Right lobe of liver (tissue), 6 donors: Measurements from ENCODE around the gene TSNAX. TPM values are rescaled to one million over a fixed set of nuclear protein-coding genes. Genes with fewer than 3 reads are reported as not detected.

Source experiments
- ATAC-seq, 4 donors: fragments of 200-7000 bp; cut with Tn5 transposase; one replicate each; pipeline ENCODE4 v1.9.1; 2020; ENCODE audit warnings: mild to moderate bottlenecking in 4 of 4, moderate library complexity in 4 of 4
- DNase-seq, 3 donors: peaks; one replicate each; pipeline ENCODE4 v3.0.0-alpha.2; 2020
- H3K27ac ChIP-seq, 3 donors: fragments of 200-600 bp; one replicate each; pipeline ENCODE4 v1.8.0; 2022
- H3K27me3 ChIP-seq, 2 donors: fragments of 200-600 bp; one replicate each; pipeline ENCODE4 v1.8.0; 2022
- H3K36me3 ChIP-seq, 4 donors: fragments of 200-600 bp; sonication (generic) in 1 of 4; one replicate each; pipeline versions ENCODE4 v1.5.1 to v1.8.0; 2017 to 2022; ENCODE audit warnings: control low read depth in 1 of 4
- H3K4me1 ChIP-seq, 4 donors: fragments of 200-600 bp; sonication (generic) in 1 of 4; one replicate each; pipeline versions ENCODE4 v1.5.1 to v1.8.0; 2017 to 2022; ENCODE audit warnings: control low read depth in 1 of 4
- H3K4me3 ChIP-seq, 3 donors: fragments of 200-600 bp; one replicate each; pipeline ENCODE4 v1.8.0; 2022
- H3K9me3 ChIP-seq, 4 donors: fragments of 200-600 bp; sonication (generic) in 1 of 4; one replicate each; pipeline versions ENCODE4 v1.5.1 to v1.8.0; 2017 to 2022; ENCODE audit warnings: control low read depth in 1 of 4
- POLR2A ChIP-seq: fragments of 450-650 bp; IDR thresholded peaks from one replicate; pipeline ENCODE4 v1.6.1; 2017; ENCODE audit warnings: antibody characterized with exemption, mild to moderate bottlenecking
- WGBS: methylation state at CpG from one replicate; pipeline ENCODE4 v1.1.6; 2018; ENCODE audit warnings: low coverage, low lambda C conversion rate; ENCODE audit not compliant: insufficient coverage; ENCODE audit errors: missing lambda C conversion rate; 5-methylcytosine and 5-hydroxymethylcytosine counted together
- intact Hi-C, 2 donors: fragments of 100-400 bp; cut with DNase I; formaldehyde crosslinking; loops; one replicate each; pipeline versions ENCODE4 v1.11.2 to v1.14.1; 2022
- long read RNA-seq: library from polyadenylated mRNA; unstranded; transcript quantifications from one replicate; pipeline ENCODE4 v2.0.0, GENCODE V29; 2019
- total RNA-seq, 6 experiments: library from RNA; depleted of rRNA in 2 of 6; stranded (reverse); fragments of >200 nt in 2 of 6; fragmentation: NEBNext Ultra II Directional in 3 of 6; extraction: Animal tissue kit (Norgen Biotek cat#: 25700) in 3 of 6; gene quantifications; one replicate each; pipeline versions ENCODE4 v1.1.0 to v1.2.4, GENCODE V29; 2016 to 2023
- TF ChIP-seq, protein P1 (sequence below), 4 donors: fragments of 200-600 bp in 3 of 4; fragments of 450-650 bp in 1 of 4; IDR thresholded peaks; one replicate each; pipeline versions ENCODE4 v1.5.1 to v1.8.0; 2016 to 2022; ENCODE audit warnings: antibody characterized with exemption in 4 of 4, mild to moderate bottlenecking in 2 of 4
- donor health status: DM: no; HTN: yes; CAD: no.
- donor health status: DM: no; HTN: no; CAD: no.
- donor health status: DM: no; HTN: no; CAD: no.
- donor health status: DM: no; HTN: yes; CAD: no.
- donor health status: DM: no; HTN: yes; CAD: no.

TSNAX gene, protein sequence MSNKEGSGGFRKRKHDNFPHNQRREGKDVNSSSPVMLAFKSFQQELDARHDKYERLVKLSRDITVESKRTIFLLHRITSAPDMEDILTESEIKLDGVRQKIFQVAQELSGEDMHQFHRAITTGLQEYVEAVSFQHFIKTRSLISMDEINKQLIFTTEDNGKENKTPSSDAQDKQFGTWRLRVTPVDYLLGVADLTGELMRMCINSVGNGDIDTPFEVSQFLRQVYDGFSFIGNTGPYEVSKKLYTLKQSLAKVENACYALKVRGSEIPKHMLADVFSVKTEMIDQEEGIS
- 10 to 100 TPM; 11.5 to 18.6 (median 13.6) TPM for total RNA-seq
- long read RNA-seq, partial matches to known transcripts = 0 of 1 reads
- long read RNA-seq, other reads (novel, unspliced or antisense) = 0 of 1 reads

DNA sequence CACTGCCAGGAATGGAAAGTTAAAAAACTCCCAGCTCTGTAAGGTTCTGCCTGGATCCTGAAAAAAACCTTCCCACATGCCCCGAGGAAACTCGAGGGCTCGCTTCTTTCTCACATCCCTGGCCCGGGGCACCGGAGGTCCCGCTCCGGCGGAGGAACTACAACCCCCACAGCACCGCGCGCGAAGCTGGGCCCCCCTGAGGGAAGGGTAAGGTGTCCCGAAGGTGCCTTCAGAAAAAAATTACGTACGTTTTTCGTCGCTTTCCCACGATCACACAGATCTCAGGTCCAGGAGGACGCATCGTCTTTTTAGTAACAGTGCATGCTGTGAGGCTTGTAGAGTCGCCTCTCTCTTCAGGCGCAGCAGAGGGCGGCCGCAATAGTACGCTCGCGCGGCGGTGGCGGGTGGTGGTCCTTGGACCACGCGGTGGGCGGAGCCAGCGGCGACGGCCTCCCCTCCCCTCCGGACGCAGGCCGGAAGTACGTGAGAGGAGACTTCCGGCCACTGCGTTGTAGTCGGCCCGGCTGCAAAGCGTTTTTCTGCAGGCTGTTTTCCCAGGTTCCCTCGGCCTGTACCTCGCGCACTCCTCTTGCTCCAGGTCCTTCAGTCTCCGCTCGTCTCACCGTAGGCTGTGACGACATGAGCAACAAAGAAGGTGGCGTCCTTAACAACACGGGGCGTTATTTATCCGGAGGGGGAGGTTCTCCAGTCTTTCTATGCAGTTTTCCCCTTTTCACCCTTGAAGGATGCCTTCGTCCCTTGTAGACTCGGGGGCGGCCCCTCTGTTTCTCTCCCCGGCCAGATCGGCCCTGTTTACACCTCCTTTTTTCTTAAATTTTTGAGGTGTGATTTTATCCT is at the start of gene TSNAX:
TSNAX (plus strand) TSS at position 498 of the 858 bp plus-strand sequence; CDS start at position 640, 142 bp downstream.
- under 1% methylated on average over 25 of the region's 61 CpGs for WGBS
- DNase-seq (peak; percentile 92 to 94 (median 92)), ATAC-seq (peak; percentile 99 to 100 (median 99))
- Histone ChIP-seq H3K4me1 (peaks cover 0 to 16% (median 5%) of the 10 kb centered on the region in 4 donors), H3K9me3 (no peaks in the 10 kb centered on the region), H3K36me3 (peaks cover 0 to 2% (median 0%) of the 10 kb centered on the region in 4 donors), H3K4me3 (peak within 1 kb of the TSS; percentile 65 to 85 (median 74)), H3K27ac (peak within 1 kb of the TSS; percentile 92 to 97 (median 95)), H3K27me3 (no peaks in the 10 kb centered on the region)
- peak; percentile 85 for TF ChIP-seq POLR2A
- TF ChIP-seq, protein P1, sequence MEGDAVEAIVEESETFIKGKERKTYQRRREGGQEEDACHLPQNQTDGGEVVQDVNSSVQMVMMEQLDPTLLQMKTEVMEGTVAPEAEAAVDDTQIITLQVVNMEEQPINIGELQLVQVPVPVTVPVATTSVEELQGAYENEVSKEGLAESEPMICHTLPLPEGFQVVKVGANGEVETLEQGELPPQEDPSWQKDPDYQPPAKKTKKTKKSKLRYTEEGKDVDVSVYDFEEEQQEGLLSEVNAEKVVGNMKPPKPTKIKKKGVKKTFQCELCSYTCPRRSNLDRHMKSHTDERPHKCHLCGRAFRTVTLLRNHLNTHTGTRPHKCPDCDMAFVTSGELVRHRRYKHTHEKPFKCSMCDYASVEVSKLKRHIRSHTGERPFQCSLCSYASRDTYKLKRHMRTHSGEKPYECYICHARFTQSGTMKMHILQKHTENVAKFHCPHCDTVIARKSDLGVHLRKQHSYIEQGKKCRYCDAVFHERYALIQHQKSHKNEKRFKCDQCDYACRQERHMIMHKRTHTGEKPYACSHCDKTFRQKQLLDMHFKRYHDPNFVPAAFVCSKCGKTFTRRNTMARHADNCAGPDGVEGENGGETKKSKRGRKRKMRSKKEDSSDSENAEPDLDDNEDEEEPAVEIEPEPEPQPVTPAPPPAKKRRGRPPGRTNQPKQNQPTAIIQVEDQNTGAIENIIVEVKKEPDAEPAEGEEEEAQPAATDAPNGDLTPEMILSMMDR (IDR thresholded peaks at IDR 0.05) = peak in 1 of 4 donors; percentile 3
- intact Hi-C loops = no loop called here

DNA sequence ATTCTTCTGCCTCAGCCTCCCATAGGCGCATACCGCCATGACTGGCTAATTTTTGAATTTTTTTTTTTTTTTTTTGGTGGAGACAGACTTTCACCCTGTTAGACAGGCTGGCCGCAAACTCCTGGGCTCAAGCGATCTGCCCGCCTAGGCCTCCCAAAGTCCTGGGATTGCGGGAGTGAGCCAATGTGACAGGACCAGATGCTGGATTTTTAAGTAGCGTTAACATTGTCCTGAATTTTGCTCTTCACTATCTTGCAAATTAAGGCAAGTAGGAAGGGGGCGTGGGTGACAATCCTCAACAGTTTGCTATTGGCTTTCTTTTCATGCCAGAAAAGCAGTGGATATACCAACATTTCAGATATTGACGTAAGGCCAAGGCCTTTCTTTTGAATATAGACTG is 49.7 kb upstream of the TSNAX start:
- no peak for DNase-seq
- H3K4me1 ChIP-seq = no peaks in the 10 kb centered on the region
- no peak overlapping the region for H3K4me3 ChIP-seq
- TF ChIP-seq POLR2A = no peak
- TF ChIP-seq, protein P1 (IDR thresholded peaks at IDR 0.05) = no peak
- no peaks in the 10 kb centered on the region for H3K27me3 ChIP-seq
- ATAC-seq = no peak
- H3K36me3 ChIP-seq = no peaks in the 10 kb centered on the region
- H3K27ac ChIP-seq = no peak overlapping the region
- WGBS = 97% methylated on average over 9 of the region's 9 CpGs
- intact Hi-C loops = no loop called here
- no peaks in the 10 kb centered on the region for H3K9me3 ChIP-seq

DNA sequence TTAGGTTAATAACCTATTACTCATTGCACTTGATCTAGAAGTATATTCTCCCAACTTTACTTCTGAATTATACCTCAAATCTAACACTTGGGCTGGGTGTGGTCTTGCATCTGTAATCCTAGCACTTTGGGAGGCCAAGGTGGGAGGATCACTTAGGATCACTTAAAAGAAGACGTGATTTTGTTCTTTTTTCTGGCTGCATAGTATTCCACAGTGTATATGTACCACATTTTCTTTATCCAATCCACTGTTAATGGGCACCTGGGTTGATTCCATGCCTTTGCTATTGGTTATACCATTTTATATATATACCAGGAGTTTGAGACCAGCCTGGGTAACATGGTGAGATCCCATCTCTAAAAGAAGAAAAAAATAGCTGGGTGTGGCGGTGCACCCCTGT is 48.5 kb upstream of the TSNAX start:
- DNase-seq (no peak), ATAC-seq (no peak)
- no peak overlapping the region for H3K4me3 ChIP-seq
- intact Hi-C loops = no loop called here
- H3K36me3 ChIP-seq = no peaks in the 10 kb centered on the region
- no peak for TF ChIP-seq POLR2A
- TF ChIP-seq, protein P1 (IDR thresholded peaks at IDR 0.05) = no peak
- no peaks in the 10 kb centered on the region for H3K9me3 ChIP-seq
- 100% methylated on average over 2 of the region's 2 CpGs for WGBS
- H3K4me1 ChIP-seq = no peaks in the 10 kb centered on the region
- H3K27me3 ChIP-seq = no peaks in the 10 kb centered on the region
- no peak overlapping the region for H3K27ac ChIP-seq

DNA sequence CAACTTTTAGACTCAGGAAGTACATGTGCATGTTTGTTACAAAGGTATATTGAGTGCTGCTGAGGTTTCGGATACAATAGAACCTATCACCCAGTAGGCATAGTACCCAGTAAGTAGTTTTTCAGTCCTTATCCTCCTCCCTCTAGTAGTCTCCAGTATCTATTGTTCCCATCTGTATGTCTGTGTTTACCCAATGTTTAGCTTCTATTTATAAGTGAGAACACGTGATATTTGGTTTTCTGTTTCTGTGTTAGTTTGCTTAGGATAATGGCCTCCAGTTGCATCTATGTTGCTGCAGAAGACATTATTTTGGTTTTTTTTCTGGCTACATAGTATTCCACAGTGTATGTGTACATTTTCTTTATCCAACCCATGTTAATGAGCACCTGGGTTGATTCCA is 47.2 kb upstream of the TSNAX start:
- Histone ChIP-seq H3K9me3 (no peaks in the 10 kb centered on the region), H3K4me3 (no peak overlapping the region), H3K27ac (no peak overlapping the region), H3K4me1 (no peaks in the 10 kb centered on the region), H3K36me3 (no peaks in the 10 kb centered on the region), H3K27me3 (no peaks in the 10 kb centered on the region)
- ATAC-seq (no peak), DNase-seq (no peak)
- intact Hi-C loops = no loop called here
- 72% methylated on average over 2 of the region's 2 CpGs for WGBS
- no peak for TF ChIP-seq POLR2A
- TF ChIP-seq, protein P1 (IDR thresholded peaks at IDR 0.05) = no peak
